HAP-1 (cell line): Measurements from ENCODE around the gene MYO1B.

Experiments used
- DNase-seq, 2 experiments: peaks; one replicate each; pipeline ENCODE4 v3.0.0-alpha.2; 2016 to 2020; ENCODE audit warnings: low spot score in 2 of 2
- H3K27me3 ChIP-seq: fragments of 250-450 bp; sonication (Bioruptor Pico); 2 replicates; pipeline ENCODE4 v1.5.1; 2020; ENCODE audit warnings: low read depth, mild to moderate bottlenecking, moderate library complexity
- H3K36me3 ChIP-seq: fragments of 250-450 bp; sonication (Bioruptor Pico); replicated peaks from 2 replicates; pipeline ENCODE4 v1.5.1; 2020; ENCODE audit warnings: mild to moderate bottlenecking
- H3K4me1 ChIP-seq: fragments of 250-450 bp; sonication (Bioruptor Pico); 2 replicates; pipeline ENCODE4 v1.5.1; 2020; ENCODE audit warnings: mild to moderate bottlenecking
- H3K4me3 ChIP-seq: fragments of 250-450 bp; sonication (Bioruptor Pico); 2 replicates; pipeline ENCODE4 v1.5.1; 2020; ENCODE audit warnings: mild to moderate bottlenecking, moderate library complexity
- H3K9me3 ChIP-seq: fragments of 250-450 bp; sonication (Bioruptor Pico); 2 replicates; pipeline ENCODE4 v1.5.1; 2020; ENCODE audit warnings: mild to moderate bottlenecking, moderate library complexity
- in situ Hi-C: fragments of 300-500 bp; cut with MboI; formaldehyde crosslinking; loops from 3 replicates; pipeline ENCODE4 v1.14.3; 2020; ENCODE audit warnings: low sequenced_read_pairs, inconsistent platforms, mixed read lengths

MYO1B gene

DNA sequence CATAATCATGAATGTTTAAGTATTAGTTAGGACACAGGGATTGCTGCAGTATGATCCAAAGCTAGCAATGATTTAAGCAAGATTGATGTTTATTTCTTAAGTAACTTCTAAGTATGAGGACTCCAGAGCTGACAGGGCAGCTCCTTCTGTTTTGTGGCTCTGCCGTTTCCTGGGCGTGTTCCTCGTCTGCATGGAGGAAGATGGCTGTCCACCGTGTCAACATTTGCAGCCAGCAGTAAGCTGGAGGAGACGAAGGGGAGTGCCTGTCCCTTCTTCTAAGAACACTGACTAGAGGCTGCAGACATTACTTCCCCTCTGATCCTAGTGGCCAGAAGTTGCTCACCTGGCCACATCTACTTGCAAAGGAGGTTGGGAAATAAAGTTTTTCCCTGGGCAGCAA, 144.1 kb downstream of the MYO1B start:
- no peak for DNase-seq
- Histone ChIP-seq H3K9me3 (no peaks in the 10 kb centered on the region), H3K27me3 (no peaks in the 10 kb centered on the region), H3K4me3 (no peak overlapping the region), H3K4me1 (no peaks in the 10 kb centered on the region), H3K36me3 (no peaks in the 10 kb centered on the region; the same call in none of the 2 replicates)
- in situ Hi-C loops, result no loop called here

DNA sequence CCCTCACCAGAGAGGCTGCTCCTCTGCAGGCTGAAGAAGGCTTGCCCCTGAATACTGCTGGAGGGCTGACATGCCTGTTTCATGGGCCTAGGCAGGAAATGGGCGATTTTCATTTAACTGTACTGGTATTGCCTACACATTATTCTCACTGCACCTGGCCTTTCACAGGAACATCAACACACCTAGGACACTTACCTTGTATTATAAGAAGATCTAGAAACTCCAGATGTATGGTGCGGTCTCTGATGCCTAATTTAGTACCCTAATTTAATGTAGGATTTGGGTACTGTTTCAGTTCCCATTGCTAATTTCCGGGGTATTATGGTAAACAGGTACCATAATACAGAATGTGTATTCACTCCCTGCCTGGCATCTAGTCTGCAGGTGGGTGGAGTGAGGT, 146.0 kb downstream of the MYO1B start:
- Histone ChIP-seq H3K27me3 (no peaks in the 10 kb centered on the region), H3K4me3 (no peak overlapping the region), H3K4me1 (no peaks in the 10 kb centered on the region), H3K9me3 (no peaks in the 10 kb centered on the region), H3K36me3 (no peaks in the 10 kb centered on the region; the same call in none of the 2 replicates)
- in situ Hi-C loops, result no loop called here
- no peak for DNase-seq

- Histone ChIP-seq H3K9me3 (no peaks in the 10 kb centered on the region), H3K4me3 (no peak overlapping the region), H3K4me1 (no peaks in the 10 kb centered on the region), H3K36me3 (no peaks in the 10 kb centered on the region; the same call in none of the 2 replicates), H3K27me3 (no peaks in the 10 kb centered on the region)
- in situ Hi-C loops, result no loop called here
- no peak for DNase-seq
Measured at GRCh38 chr2:191394043-191394442, 148.8 kb downstream of the MYO1B start.

DNA sequence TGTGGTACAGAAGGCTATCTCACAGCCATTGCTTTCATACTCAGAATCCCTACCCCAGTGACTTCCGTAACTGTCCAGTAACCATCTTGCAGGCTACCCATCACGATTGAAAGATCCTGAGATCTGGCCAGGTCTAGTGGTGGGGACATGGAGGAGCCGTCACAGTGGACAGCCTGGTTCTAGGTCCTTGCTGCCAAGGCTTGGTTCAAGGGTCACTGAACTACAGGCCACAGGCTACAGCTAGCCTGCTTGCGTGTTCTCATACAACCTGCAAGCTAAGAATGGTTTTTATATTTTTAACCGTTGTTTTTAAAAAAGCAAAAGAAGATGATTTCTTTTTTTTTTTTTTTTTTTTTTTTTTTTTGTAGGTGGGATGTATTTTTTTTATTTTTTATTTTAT, 151.6 kb downstream of the MYO1B start:
- Histone ChIP-seq H3K4me3 (no peak overlapping the region), H3K4me1 (peaks cover 13% of the 10 kb centered on the region), H3K27me3 (no peaks in the 10 kb centered on the region), H3K9me3 (no peaks in the 10 kb centered on the region; the same call in 1 of the 2 replicates), H3K36me3 (no peaks in the 10 kb centered on the region; the same call in none of the 2 replicates)
- in situ Hi-C loops, result no loop called here
- no peak for DNase-seq

DNA sequence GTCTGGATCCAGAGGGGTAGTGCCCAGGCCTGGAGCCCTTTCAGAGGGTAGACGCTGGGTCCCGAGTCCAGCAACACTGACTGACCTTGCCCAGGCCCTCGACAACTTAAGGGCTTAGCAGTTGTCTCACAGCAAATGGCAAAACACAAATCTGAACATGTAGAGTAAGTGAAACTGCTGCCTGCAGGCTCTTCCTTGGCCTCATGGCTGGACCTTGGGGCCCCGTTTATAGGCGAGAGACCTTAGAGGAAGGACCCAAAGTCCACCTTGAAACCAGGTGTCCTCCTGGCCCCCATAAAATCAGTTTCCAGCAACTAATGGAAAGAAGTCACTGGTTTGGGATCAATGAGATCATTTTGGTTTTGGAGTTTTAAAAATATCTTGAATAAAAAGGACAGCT, 154.4 kb downstream of the MYO1B start:
- no peak for DNase-seq
- in situ Hi-C loops, result no loop called here
- H3K36me3 ChIP-seq, result no peaks in the 10 kb centered on the region; the same call in 1 of the 2 replicates
- no peak overlapping the region for H3K4me3 ChIP-seq
- H3K9me3 ChIP-seq, result no peaks in the 10 kb centered on the region; the same call in 1 of the 2 replicates
- peaks cover 16% of the 10 kb centered on the region for H3K4me1 ChIP-seq
- no peaks in the 10 kb centered on the region for H3K27me3 ChIP-seq

- H3K9me3 ChIP-seq, result no peaks in the 10 kb centered on the region; the same call in 1 of the 2 replicates
- in situ Hi-C loops, result no loop called here
Measured at GRCh38 chr2:191401287-191401686, 156.1 kb downstream of the MYO1B start.

DNA sequence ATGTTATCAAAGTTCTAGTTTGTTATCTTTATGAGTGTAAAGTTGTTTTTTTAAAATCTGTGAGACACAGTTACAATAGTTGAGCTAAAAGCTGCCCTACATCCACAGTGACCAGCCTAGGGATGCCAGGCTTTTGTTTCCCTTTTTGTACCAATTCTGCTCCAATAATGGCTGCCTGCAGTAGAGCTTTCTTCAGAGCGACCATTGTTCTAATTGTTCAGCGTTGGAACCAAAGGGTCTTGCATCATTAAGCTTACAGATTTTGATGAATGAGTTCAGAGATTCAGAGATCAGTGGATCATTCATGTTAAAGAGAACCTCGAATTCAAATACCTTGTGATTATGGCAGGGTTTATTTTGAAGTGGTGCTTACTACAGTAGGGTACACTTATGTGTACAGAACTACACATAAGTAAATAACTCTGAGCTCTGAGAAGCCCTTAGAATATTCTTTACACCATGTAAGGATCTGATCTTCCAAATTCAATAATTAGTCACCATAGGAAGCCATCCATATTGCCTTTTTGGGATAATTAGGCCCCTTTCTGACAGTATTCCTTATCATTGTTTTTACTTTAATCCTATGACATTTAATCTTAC, 157.9 kb downstream of the MYO1B start:
- in situ Hi-C loops, result no loop called here
- no peaks in the 10 kb centered on the region; the same call in 1 of the 2 replicates for H3K36me3 ChIP-seq

More at GRCh38 chr2:191401287-191401686, 156.1 kb downstream of the MYO1B start:
- H3K4me3 ChIP-seq, result no peak overlapping the region
- H3K36me3 ChIP-seq, result no peaks in the 10 kb centered on the region; the same call in 1 of the 2 replicates
- DNase-seq, result peak; percentile 35 to 72
- H3K27me3 ChIP-seq, result no peaks in the 10 kb centered on the region
- H3K4me1 ChIP-seq, result peaks cover 16% of the 10 kb centered on the region

GRCh38 chr2:191404568-191404991, 159.4 kb downstream of the MYO1B start:
- Histone ChIP-seq H3K4me1 (peaks cover 16% of the 10 kb centered on the region), H3K27me3 (no peaks in the 10 kb centered on the region), H3K9me3 (no peaks in the 10 kb centered on the region), H3K4me3 (no peak overlapping the region), H3K36me3 (peaks cover 3% of the 10 kb centered on the region)
- in situ Hi-C loops, result no loop called here
- no peak for DNase-seq

More for the DNA sequence above, 157.9 kb downstream of the MYO1B start:
- no peak overlapping the region for H3K4me3 ChIP-seq
- H3K9me3 ChIP-seq, result no peaks in the 10 kb centered on the region; the same call in 1 of the 2 replicates
- H3K4me1 ChIP-seq, result peaks cover 16% of the 10 kb centered on the region
- DNase-seq, result peak in 1 of 2 experiments; percentile 39
- no peaks in the 10 kb centered on the region for H3K27me3 ChIP-seq

- H3K4me1 ChIP-seq, result peaks cover 15% of the 10 kb centered on the region
- H3K36me3 ChIP-seq, result peaks cover 6% of the 10 kb centered on the region; the same call in 1 of the 2 replicates
- no peaks in the 10 kb centered on the region for H3K9me3 ChIP-seq
- H3K27me3 ChIP-seq, result no peaks in the 10 kb centered on the region
- no peak for DNase-seq
- H3K4me3 ChIP-seq, result no peak overlapping the region
- in situ Hi-C loops, result no loop called here
Measured at GRCh38 chr2:191405546-191405945, 160.3 kb downstream of the MYO1B start.

GRCh38 chr2:191410646-191411436, 165.6 kb downstream of the MYO1B start:
- DNase-seq, result no peak
- Histone ChIP-seq H3K36me3 (peaks cover 6% of the 10 kb centered on the region; the same call in 1 of the 2 replicates), H3K27me3 (no peaks in the 10 kb centered on the region), H3K4me3 (no peak overlapping the region), H3K9me3 (no peaks in the 10 kb centered on the region), H3K4me1 (no peaks in the 10 kb centered on the region; the same call in 1 of the 2 replicates)
- in situ Hi-C loops, result no loop called here

- Histone ChIP-seq H3K4me1 (no peaks in the 10 kb centered on the region; the same call in 1 of the 2 replicates), H3K27me3 (no peaks in the 10 kb centered on the region), H3K4me3 (no peak overlapping the region), H3K36me3 (peaks cover 6% of the 10 kb centered on the region; the same call in 1 of the 2 replicates), H3K9me3 (no peaks in the 10 kb centered on the region)
- in situ Hi-C loops, result no loop called here
- DNase-seq, result no peak
Measured at GRCh38 chr2:191411472-191411871, 166.3 kb downstream of the MYO1B start.

GRCh38 chr2:191412353-191412752, 167.1 kb downstream of the MYO1B start:
- in situ Hi-C loops, result no loop called here
- H3K36me3 ChIP-seq, result peaks cover 6% of the 10 kb centered on the region; the same call in 1 of the 2 replicates
- H3K4me1 ChIP-seq, result no peaks in the 10 kb centered on the region; the same call in 1 of the 2 replicates
- DNase-seq, result no peak
- no peaks in the 10 kb centered on the region for H3K9me3 ChIP-seq
- no peaks in the 10 kb centered on the region for H3K27me3 ChIP-seq
- no peak overlapping the region for H3K4me3 ChIP-seq

DNA sequence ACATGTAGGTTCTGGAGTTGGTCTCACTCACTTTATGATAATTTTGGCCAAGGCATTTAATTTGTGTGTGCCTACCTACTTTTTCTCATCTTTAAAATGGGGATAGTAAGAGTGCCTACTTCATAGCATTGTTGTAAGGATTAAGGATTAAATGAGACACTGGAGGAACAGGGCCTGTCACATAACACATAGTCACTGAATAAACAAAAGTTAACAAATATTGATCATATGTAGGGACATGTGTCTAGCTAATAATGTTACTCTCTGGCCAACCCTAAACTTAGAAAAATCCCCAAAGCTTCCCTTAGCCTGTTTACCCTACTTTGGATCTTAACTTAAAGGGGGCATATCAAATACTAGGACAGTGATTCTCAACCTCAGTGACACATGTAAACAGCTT, 169.9 kb downstream of the MYO1B start:
- Histone ChIP-seq H3K27me3 (no peaks in the 10 kb centered on the region), H3K4me3 (no peak overlapping the region), H3K36me3 (no peaks in the 10 kb centered on the region; the same call in 1 of the 2 replicates), H3K4me1 (no peaks in the 10 kb centered on the region; the same call in 1 of the 2 replicates), H3K9me3 (no peaks in the 10 kb centered on the region)
- DNase-seq, result no peak
- in situ Hi-C loops, result no loop called here

DNA sequence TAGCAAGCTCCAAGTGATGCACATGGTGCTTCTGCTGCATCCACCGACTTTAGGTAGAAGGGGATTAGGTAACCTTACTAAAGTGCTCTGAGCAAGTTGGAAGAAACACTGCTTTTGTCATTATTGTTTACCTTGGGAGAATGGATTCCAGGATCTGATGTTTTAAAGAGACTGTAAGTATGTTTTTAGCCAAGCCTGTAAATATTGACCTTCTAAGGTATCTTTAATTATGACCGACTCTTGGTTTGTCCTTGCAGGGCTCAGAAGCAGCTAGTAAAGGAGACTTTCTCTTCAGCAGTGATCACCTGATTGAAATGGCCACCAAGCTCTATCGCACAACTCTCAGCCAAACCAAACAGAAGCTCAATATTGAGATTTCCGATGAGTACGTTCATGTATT, 170.7 kb downstream of the MYO1B start:
- Histone ChIP-seq H3K9me3 (no peaks in the 10 kb centered on the region), H3K4me1 (no peaks in the 10 kb centered on the region; the same call in 1 of the 2 replicates), H3K4me3 (no peak overlapping the region), H3K36me3 (no peaks in the 10 kb centered on the region; the same call in 1 of the 2 replicates), H3K27me3 (no peaks in the 10 kb centered on the region)
- in situ Hi-C loops, result no loop called here
- no peak for DNase-seq
